NCI-H2171 treated with DMSO at 0.1 percent for 48 hours (cell line): ENCODE results near the gene GALNT9.
A peak's percentile ranks its signal among the peaks of the same experiment; 100 is the strongest.

Source experiments
- DNase-seq: peaks from one replicate; lab custom pipeline; 2025; lab: John Stamatoyannopoulos, UW

The GALNT9 gene

DNA sequence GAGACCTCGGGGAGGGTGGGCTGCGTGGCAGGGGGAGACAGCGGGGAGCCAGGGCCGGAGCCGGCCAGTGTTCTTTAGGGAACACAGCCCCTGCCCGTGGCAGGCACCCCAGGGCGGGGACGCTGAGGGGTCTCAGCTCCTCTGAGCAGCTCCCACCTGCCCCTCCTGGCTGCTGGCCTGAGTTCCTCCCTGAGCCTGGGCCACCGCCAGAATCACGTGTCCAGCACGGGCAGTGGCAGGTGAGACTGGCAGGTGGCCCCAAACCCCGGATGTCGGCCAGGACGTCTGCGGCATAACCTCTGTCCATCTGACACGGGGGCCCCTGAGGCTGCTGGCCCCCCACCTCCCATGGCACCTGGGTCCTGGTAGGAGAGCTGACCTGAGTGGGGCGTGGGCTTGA is 160.0 kb downstream of the GALNT9 start:
- DNase-seq = no peak

- DNase-seq = no peak
Measured at GRCh38 chr12:132168311-132169031, 160.9 kb downstream of the GALNT9 start.

GRCh38 chr12:132167611-132168310 is 161.6 kb downstream of the GALNT9 start:
- DNase-seq = no peak

DNA sequence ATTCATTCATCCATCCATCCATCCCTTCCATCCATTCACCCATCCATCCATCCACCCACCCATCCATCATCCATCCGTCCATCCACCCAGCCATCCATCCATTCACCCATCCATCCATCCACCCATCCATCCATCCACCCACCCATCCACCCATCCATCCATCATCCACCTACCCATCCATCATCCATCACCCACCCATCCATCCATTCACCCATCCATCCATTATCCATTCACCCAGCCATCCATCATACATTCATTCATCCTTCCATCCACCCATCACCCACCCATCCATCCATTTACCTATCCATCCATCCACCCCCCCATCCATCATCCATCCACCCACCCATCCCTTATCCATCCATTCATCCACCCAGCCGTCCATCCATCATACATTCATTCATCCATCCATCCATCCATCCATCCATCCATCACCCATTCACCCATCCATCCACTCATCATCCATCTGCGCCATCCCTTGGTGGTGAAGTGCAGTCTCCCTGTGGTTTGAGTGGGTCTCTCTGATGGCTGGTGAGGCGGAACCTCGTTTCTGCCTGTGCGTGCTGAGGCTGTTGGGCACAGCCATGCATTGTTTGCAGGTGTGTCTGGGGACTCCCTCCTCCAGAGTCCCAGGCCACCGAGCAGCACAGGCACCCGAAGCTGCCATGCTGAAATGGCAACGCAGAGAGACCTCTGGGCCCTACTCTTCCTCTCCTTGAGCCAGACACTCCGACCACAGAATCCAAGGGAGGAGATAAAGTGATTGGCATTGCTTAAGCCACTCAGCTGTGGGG is 162.4 kb downstream of the GALNT9 start:
- no peak for DNase-seq

DNA sequence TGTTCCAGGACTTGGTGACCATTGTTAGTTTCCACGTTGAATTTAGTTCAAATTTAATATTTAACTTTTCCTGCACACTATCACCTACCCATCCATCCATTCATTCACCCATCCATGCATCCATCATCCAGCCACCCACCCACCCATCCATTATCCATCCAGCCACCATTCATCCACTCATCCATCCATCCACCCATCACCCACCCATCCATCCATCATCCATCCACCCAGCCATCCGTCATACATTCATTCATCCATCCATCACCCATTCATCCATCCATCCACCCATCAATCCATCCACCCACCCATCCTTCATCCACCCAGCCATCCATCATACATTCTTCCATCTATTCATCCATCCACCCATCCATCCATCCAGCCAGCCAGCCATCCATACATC is 163.3 kb downstream of the GALNT9 start:
- no peak for DNase-seq

GRCh38 chr12:132165584-132165983 is 163.8 kb downstream of the GALNT9 start:
- DNase-seq = no peak

GRCh38 chr12:132164426-132164825 is 165.0 kb downstream of the GALNT9 start:
- DNase-seq = peak; percentile 2

- peak; percentile 2 for DNase-seq
Measured at GRCh38 chr12:132163911-132164288, 165.5 kb downstream of the GALNT9 start.

GRCh38 chr12:132163041-132163910 is 166.1 kb downstream of the GALNT9 start:
- DNase-seq = no peak

DNA sequence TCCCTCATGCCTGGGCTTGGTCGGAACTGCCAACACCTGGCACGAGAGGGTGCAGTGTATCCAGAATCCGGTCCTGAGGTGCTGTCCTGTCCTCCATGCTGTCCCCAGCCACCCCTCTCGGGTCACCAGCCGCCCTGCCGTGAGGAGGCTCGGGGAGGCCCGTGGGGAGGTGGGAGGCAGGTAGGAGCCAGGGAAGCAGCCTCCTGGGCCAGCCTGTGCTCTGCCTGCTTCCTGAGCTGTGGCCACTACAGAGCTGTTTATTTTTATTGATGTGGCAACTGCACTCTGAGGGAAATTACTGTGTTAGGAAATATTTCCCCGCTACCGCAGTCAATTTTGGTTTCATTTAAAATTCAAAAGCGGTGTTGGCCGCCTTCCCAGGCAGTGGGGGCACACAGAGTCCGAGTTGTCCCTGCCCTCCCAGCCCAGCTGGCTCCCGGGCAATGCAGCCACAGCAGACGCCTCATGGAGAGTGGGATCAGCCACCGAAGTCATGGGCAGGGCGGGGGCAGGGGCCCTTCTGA is 166.8 kb downstream of the GALNT9 start:
- DNase-seq = no peak

DNA sequence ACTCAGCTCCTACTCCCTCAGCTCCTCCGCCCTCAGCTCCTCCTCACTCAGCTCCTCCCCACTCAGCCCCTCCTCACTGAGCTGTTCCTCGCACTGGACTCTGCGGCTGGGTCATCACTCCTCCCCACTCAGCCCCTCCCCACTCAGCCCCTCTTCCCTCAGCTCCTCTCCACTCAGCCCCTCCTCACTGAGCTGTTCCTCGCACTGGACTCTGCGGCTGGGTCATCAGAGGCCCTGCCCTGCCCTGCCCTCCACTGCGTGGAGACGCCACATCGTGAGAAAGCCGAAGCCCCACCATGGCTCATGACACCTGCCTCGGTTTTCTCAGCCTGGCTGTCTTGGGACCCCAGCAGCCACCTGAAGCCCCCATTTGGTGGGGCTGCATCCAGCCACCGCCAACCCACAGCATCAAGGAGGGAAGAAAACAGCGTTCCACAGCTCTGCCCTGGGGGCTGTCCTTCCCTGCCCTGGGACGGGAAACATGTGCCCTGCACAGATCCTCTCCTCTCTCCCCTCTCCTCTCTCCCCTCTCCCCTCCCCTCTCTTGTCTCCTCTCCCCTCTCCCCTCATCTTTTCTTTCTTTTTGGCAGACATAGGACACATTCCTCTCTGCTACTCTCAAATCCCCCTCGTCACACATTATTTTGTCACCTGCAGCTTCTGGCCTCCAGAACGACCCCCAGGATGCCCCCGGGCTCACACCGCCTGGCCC is 167.4 kb downstream of the GALNT9 start:
- DNase-seq = no peak

- DNase-seq = no peak
Measured at GRCh38 chr12:132161036-132161781, 168.2 kb downstream of the GALNT9 start.

- DNase-seq = no peak
Measured at GRCh38 chr12:132160601-132161035, 168.8 kb downstream of the GALNT9 start.

- no peak for DNase-seq
Measured at GRCh38 chr12:132160016-132160415, 169.4 kb downstream of the GALNT9 start.

DNA sequence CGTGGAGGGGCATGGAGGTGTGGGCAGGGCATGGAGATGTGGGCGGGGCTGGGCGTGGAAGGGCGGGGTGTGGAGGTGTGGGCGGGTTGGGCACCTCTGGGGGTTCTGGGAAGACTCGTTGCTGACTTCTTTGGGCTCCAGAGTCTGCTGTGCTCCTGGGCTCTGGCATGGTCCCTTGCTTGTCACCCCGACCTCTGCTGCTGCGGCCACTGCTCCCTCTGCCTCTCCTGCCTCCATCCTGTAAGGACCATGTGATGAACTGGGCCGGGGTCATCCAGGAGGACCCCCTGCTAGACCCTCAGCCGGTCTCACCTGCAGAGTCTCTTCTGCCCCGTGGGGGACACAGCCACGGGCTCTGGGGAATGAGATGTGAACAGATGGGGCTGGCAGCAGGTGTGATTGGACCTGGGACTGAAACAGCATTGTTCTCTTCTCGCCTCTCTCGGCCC is 169.8 kb downstream of the GALNT9 start:
- DNase-seq = peak; percentile 63

DNA sequence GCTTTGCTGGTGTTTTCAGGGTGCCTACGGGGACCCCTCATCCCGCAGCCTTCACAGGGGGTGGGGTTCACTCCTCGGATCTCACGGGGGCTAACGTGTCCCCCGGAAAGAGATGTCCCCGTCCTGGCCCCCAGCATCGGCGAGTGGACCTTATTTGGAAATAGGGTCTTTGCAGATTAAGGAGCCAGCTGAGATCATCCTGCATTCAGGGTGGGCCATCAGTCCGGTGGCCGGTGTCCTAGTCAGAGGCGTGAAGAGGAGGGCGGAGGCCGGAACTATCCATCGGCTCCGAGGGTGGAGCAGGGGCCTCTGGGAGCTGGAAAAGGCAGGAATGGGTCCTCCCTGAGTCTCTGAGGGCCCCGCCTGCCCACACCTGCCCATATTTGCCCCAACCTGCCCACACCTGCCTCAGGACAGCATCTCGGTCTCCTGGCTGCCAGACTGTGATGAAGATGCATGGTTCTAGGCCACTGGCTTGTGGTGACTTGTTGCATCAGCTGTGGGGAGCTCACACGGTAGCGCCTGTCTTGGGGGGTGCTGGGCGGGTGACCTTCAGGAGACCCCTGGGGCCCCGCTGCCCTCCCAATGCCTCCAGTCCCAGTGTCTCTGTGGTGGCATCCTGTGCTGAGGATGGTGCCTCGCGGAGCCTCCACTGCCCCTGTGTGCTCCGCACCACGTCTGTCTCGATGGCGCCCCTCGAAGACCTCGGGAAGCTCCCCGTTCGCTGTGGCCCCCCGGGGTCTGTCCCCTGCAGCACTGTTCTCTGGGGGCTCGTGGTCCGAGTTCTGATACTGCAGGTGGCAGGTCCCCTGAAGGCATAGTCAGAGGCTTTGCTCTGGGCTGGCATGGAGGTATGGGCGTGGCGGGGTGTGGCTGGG is 170.5 kb downstream of the GALNT9 start:
- no peak for DNase-seq

GRCh38 chr12:132157733-132158409 is 171.5 kb downstream of the GALNT9 start:
- no peak for DNase-seq

DNA sequence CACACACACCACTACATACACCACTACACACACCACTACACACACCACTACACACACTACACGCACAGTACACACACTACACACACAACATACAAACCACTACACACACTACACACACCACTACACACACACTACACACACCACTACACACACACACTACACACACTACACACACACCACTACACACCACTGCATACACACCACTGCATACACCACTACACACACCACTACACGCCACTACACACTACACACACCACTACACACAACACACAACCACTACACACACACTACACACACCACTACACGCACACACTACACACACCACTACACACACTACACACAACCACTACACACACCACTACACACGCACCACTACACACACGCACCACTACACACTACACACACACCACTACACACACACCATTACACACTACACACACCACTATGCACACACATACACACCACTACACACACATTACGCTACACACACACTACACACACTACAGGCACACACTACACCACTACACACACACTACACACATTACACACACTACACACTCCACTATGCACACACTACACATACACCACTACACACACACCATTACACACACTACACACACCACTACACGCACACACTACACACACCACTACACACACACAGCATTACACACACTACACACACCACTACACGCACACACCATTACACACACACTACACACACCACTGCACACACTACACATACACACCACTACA is 172.6 kb downstream of the GALNT9 start:
- no peak for DNase-seq
